Suprapubic skin (tissue), 3 donors: Measurements from ENCODE around the gene KCNK5.

Experiments used
- EP300 ChIP-seq: sonication (generic); formaldehyde crosslinking; IDR thresholded peaks from one replicate; pipeline ENCODE4 v1.6.1; 2017; ENCODE audit warnings: antibody characterized with exemption
- POLR2A ChIP-seq, 2 donors: fragments of 450-650 bp; IDR thresholded peaks; one replicate each; pipeline ENCODE4 v1.6.1; 2017; ENCODE audit warnings: antibody characterized with exemption in 2 of 2, mild to moderate bottlenecking in 2 of 2, moderate library complexity in 2 of 2
- TF ChIP-seq, protein P1 (sequence below), 2 donors: fragments of 200-600 bp in 1 of 2; fragments of 450-650 bp in 1 of 2; sonication (generic) in 1 of 2; IDR thresholded peaks; one replicate each; pipeline ENCODE4 v1.5.1; 2016 to 2019; ENCODE audit warnings: antibody characterized with exemption in 2 of 2, mild to moderate bottlenecking in 1 of 2, moderate library complexity in 1 of 2

DNA sequence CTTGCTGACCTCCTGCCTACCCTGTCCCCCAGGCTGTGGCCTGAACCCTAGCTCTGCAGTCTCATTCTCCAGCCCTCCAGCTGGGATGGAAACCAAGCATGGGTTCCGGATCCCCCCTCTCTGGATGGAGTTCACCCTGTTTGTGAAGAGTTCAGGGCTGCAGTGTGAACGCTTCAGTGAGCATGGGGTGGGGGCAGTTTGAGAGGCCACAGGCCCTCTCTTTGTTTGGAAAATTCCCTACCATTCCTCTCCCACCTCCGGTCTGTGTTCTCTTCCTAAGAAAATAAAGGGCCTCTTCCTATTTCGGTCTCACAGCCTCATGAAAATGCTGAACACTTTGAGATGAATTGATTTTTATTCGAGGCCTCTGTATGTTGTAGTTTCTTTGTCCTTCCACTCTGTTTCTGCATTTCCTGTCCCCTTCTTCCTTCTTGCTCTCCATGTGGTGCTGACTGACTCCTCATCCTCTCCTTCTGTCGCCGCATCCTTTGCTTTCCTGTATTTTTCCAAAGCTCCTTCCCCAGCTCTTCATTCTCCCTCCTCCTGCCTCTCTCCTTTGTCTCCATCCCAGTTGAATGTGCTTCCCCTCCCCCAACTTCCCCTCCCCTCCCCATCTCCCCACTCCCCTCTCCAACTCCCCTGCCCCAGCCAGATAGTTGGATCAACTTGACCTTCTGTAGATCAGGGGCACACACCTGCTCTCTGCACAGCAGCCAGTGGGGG, 2.4 kb upstream of the KCNK5 start:
- TF ChIP-seq, protein P1, sequence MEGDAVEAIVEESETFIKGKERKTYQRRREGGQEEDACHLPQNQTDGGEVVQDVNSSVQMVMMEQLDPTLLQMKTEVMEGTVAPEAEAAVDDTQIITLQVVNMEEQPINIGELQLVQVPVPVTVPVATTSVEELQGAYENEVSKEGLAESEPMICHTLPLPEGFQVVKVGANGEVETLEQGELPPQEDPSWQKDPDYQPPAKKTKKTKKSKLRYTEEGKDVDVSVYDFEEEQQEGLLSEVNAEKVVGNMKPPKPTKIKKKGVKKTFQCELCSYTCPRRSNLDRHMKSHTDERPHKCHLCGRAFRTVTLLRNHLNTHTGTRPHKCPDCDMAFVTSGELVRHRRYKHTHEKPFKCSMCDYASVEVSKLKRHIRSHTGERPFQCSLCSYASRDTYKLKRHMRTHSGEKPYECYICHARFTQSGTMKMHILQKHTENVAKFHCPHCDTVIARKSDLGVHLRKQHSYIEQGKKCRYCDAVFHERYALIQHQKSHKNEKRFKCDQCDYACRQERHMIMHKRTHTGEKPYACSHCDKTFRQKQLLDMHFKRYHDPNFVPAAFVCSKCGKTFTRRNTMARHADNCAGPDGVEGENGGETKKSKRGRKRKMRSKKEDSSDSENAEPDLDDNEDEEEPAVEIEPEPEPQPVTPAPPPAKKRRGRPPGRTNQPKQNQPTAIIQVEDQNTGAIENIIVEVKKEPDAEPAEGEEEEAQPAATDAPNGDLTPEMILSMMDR (IDR thresholded peaks at IDR 0.05) = no peak
- no peak for TF ChIP-seq POLR2A (IDR thresholded peaks at IDR 0.05)
- no peak for TF ChIP-seq EP300
